ENCODE measurements around the gene GABARAP. TPM values are rescaled to one million over a fixed set of nuclear protein-coding genes. Genes with fewer than 3 reads are reported as not detected.

The GABARAP gene
- total RNA-seq, 1 donor from 2014 or later = 147 TPM

DNA sequence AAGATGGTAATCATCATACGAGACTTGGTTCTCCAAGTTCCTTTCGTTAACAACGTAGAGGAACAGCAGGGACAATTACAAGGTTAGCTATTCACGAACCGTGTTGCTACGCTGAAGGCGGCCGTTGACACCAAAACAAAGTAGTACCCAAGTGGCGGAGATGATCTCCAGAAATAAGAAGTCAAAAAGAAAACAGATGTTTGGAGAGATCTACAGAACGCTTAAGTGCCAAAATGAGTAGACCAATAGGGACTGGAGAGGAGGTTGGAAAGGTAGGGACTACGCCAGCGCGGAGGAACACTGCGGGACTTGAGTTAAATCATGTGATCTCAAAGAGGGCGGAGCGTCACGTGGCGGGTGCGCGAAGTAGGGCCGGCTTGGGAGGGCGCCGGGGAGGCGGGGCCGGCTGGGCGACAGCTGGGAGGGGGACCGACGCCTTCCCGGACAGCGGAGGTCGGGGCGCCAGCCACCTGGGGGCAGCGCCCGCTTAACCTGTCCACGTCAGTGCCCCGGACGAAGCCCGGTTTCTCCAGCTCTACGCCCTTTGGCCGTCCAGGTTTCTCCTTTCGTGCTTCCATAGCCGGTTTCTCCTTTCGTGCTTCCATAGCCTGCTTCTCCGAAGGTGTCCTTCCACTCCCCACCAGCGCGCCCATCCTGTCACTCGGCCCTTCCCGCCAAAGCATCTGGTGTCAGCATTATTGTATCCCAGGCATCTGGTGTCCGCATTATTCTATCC is 636 bp upstream of the GABARAP start:
- Mint-ChIP-seq H3K27me3 (ENCODE audit: low read depth) (no peaks in the 10 kb centered on the region), H3K27ac (peak overlapping the region; percentile 95), H3K9me3 (no peaks in the 10 kb centered on the region), H3K4me3 (ENCODE audit: low read depth) (peak overlapping the region; percentile 98), H3K4me1 (ENCODE audit: low read depth) (peaks cover 29% of the 10 kb centered on the region), H3K36me3 (ENCODE audit: low read depth) (peaks cover 58% of the 10 kb centered on the region)
- peak; percentile 92 for DNase-seq (ENCODE audit: low spot score)
- intact Hi-C loops (cut with micrococcal nuclease) = loop anchor here (1.0 to 2.0 kb wide), 3 partner anchors 9 to 64 kb away; partner anchors contain the start of genes EIF5A, ELP5 and SLC2A4

DNA sequence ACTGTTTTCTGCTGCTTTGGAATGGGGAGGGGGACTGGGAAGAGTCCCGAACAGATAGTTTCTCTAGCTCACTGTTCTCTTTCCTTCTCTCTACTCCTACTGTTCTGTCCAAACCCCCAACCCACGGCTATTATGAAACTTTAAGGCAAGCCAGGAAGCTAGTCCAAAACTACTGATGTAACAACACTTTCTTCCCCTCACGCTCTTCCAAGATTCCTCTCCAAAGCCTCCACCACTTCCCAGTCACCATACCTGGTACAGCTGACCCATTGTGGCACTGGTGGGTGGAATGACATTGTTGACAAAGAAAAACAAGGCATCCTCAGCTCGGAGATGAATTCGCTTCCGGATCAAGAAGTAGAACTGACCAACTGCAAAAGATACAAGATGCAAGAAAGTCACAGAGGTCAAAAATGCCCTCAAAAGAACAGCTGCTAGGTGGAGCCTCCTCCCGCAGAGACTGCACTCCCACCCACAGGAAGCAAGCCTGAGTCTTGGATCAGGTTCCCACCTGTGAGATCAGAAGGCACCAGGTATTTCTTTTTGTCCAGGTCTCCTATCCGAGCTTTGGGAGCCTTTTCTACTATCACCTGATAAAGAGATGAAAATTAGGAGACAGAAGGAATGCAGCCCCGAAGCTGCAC is 1.0 kb downstream of the GABARAP start:
- Mint-ChIP-seq H3K4me1 (ENCODE audit: low read depth) (peaks cover 34% of the 10 kb centered on the region), H3K36me3 (ENCODE audit: low read depth) (peaks cover 62% of the 10 kb centered on the region), H3K27me3 (ENCODE audit: low read depth) (no peaks in the 10 kb centered on the region), H3K4me3 (ENCODE audit: low read depth) (peak overlapping the region; percentile 98), H3K27ac (peak overlapping the region; percentile 95), H3K9me3 (no peaks in the 10 kb centered on the region)
- intact Hi-C loops (cut with micrococcal nuclease) = no loop called here
- DNase-seq (ENCODE audit: low spot score) = no peak

DNA sequence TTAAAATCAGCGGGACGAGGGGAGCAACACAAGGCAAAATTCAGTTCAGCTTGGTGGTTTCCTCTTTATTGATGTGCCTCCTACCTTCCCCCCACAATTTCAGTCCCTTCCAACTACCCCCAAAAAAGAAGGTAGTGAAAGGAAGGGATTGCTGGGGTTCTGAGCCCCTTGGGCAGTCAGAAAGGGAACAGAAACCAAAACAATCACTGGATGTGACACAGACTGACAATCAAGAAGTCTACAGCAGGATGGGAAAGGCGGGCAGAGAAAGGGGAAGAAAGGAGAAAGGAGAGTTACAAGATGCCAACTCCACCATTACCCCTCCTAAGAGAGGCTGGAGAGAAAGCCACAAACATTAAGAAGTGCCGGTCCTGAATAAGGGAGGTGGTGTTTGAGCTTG is 1.9 kb downstream of the GABARAP start:
- Mint-ChIP-seq H3K36me3 (ENCODE audit: low read depth) (peaks cover 64% of the 10 kb centered on the region), H3K9me3 (no peaks in the 10 kb centered on the region), H3K4me1 (ENCODE audit: low read depth) (peaks cover 42% of the 10 kb centered on the region), H3K27me3 (ENCODE audit: low read depth) (no peaks in the 10 kb centered on the region), H3K4me3 (ENCODE audit: low read depth) (peak overlapping the region; percentile 98), H3K27ac (peak overlapping the region; percentile 5)
- intact Hi-C loops (cut with micrococcal nuclease) = no loop called here
- DNase-seq (ENCODE audit: low spot score) = no peak

DNA sequence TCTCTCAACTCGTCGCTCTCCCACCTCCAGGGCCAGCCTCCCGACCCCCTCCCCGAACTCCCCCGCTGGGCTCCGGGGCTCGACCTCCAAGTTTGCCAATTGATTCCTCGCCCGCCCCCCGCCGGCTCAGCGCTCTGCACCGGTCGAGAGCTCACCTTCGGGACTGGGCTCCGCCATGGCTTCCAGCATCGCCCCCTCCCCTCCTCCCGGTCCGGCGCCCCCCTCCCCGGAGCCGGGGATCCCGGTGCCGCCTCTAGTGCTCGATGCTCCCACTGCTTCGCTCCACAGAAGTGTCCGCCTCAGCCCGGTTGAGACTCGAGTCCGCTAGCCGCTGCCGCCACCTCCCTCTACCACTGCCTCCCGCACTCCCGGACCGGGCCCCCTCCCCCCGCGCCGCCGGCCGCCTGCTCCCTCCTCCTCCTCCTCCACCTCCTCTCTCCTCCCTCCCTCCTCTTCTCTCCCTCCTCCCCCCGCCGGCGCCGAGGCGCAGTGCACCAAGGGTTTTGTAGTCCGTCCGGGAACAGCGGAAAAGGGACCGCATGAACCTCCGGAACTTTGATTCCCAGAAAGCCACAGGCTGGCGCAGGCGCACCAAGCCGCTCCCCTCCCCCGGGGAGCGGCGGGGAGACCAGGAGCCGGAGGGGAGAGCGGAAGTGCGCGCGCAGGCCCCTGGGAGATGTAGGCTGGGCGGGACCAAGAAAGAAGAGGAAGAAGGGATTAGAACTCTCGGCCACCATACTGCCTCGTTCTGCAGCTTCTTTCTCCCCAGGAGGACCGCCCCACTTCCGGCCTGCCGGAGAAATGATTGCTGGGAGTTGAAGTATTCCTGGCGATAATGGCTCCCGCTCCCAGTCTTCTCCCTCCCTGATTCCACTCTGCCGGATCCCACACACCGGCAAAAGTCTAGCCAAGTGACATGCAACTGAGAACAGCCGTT is 2.9 kb downstream of the GABARAP start, which contains the start of gene PHF23:
Gene PHF23, minus strand, starts transcription at position 367 of the 937 bp plus-strand sequence. Its CDS starts 178 bp downstream, at position 189.
- Mint-ChIP-seq H3K36me3 (ENCODE audit: low read depth) (peaks cover 67% of the 10 kb centered on the region), H3K4me1 (ENCODE audit: low read depth) (peaks cover 48% of the 10 kb centered on the region)
- intact Hi-C loops (cut with micrococcal nuclease) = loop anchor here (1.0 to 2.0 kb wide), 2 partner anchors 25 to 333 kb away; no protein-coding TSS in a partner anchor

DNA sequence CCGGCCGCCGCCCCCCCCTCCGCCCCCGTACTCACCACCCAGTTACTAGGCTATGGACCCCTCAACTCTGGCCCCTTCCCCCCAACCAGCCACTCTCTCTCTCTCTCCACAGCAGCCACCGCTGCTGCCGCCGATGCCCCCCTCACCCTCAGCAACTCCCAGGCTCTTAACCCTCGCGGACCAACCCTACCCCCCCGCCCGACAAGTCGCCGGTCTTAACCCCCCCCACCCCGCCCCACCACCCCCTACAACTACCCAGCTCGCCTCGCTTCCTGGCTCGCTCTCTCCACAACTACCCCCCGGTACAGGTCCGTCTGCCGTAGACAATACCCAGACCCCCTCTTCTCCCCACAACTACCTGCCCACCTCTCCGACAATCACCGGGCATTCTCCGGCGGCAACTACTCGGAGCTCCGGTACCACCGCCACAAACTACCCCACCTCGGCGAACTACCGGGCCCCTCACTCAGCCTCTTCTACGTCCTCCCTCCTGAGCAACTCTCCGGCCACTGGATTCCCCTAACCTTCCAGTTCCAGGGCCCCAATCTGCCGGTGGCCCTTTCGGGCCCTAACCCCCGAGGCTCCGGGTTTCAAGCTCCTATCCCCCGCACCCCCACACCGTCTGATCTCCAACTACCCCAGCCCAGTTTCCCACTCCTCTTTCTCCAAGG is 3.7 kb downstream of the GABARAP start:
- Mint-ChIP-seq H3K9me3 (no peaks in the 10 kb centered on the region), H3K27ac (peak overlapping the region; percentile 92), H3K4me1 (ENCODE audit: low read depth) (peaks cover 52% of the 10 kb centered on the region), H3K27me3 (ENCODE audit: low read depth) (no peaks in the 10 kb centered on the region), H3K4me3 (ENCODE audit: low read depth) (peak overlapping the region; percentile 98), H3K36me3 (ENCODE audit: low read depth) (peaks cover 63% of the 10 kb centered on the region)
- DNase-seq (ENCODE audit: low spot score) = no peak
- intact Hi-C loops (cut with micrococcal nuclease) = loop anchor here (1.0 to 2.0 kb wide), 3 partner anchors 24 to 334 kb away; partner anchors contain the start of gene SLC2A4

More for the DNA sequence above, 2.9 kb downstream of the GABARAP start, which contains the start of gene PHF23:
- no peaks in the 10 kb centered on the region for H3K9me3 Mint-ChIP-seq
- H3K4me3 Mint-ChIP-seq (ENCODE audit: low read depth) = peak within 1 kb of the TSS; percentile 98
- peak; percentile 98 for DNase-seq (ENCODE audit: low spot score)
- H3K27ac Mint-ChIP-seq = peak within 1 kb of the TSS; percentile 92
- no peaks in the 10 kb centered on the region for H3K27me3 Mint-ChIP-seq (ENCODE audit: low read depth)

DNA sequence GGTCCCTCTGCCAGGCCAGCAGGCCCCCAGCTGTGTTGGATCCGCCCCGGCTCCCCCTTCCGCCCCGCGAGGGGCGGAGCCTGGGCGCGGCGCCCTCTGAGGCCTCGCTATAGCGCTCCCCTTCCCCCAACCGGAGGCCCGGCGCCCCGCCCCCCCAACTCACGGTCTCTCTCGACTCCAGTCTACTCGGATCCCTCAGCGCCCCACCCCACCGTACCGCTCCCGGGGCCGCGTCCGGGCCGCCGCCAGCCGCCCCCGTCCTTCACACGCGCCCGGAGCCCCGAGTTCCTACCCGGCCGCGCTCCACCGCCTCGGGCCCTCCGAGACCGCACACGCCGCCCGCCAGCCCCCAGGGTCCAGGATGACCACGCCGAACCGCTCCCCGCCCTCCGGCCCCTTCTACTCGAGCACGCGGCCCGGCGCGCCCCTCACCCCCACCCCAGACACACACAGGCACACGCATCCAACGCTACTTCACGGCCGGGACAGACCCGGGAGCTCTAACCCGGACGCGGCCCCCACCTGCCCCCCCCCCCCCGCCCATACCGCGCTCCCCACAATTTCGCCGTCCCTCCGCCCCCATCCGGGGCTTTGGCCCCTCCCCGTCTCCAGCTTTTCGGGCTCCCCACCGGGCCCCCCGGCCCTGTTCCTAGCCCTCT is 4.4 kb downstream of the GABARAP start:
- Mint-ChIP-seq H3K4me3 (ENCODE audit: low read depth) (peak overlapping the region; percentile 98), H3K9me3 (no peaks in the 10 kb centered on the region), H3K27me3 (ENCODE audit: low read depth) (no peaks in the 10 kb centered on the region), H3K36me3 (ENCODE audit: low read depth) (peaks cover 60% of the 10 kb centered on the region), H3K27ac (peak overlapping the region; percentile 92), H3K4me1 (ENCODE audit: low read depth) (peaks cover 52% of the 10 kb centered on the region)
- intact Hi-C loops (cut with micrococcal nuclease) = loop anchor here (1.0 to 2.0 kb wide), 2 partner anchors 43 to 335 kb away; partner anchors contain the start of gene SLC2A4
- DNase-seq (ENCODE audit: low spot score) = peak; percentile 77

DNA sequence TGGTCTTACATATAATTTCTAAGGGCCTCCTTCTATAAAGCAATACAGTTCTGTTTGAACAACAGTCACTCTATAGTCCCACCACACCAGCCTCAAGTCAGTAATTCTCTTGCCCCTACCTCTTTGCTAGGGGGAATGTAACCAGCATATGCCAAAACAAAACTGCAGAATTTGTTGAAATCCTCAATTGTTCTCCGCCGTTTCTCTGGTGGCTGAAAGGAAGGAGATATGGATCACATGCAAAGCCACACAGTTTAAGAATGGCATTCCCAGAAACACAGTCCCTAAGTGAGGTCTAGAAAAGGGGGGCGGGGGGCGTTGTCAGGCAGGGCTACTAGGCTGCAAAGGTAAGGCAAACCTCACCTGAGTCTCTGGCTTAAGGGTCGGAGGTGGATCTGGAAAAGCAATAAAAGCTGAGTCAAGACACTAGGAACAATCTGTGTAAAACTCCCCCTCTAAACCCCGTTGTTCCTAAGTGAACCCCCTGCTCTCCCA is 4.9 kb downstream of the GABARAP start:
- H3K27me3 Mint-ChIP-seq (ENCODE audit: low read depth) = no peaks in the 10 kb centered on the region
- peaks cover 58% of the 10 kb centered on the region for H3K36me3 Mint-ChIP-seq (ENCODE audit: low read depth)
- peak overlapping the region; percentile 98 for H3K4me3 Mint-ChIP-seq (ENCODE audit: low read depth)
- DNase-seq (ENCODE audit: low spot score) = no peak
- intact Hi-C loops (cut with micrococcal nuclease) = no loop called here
- peaks cover 54% of the 10 kb centered on the region for H3K4me1 Mint-ChIP-seq (ENCODE audit: low read depth)
- H3K9me3 Mint-ChIP-seq = no peaks in the 10 kb centered on the region
- peak overlapping the region; percentile 86 for H3K27ac Mint-ChIP-seq

DNA sequence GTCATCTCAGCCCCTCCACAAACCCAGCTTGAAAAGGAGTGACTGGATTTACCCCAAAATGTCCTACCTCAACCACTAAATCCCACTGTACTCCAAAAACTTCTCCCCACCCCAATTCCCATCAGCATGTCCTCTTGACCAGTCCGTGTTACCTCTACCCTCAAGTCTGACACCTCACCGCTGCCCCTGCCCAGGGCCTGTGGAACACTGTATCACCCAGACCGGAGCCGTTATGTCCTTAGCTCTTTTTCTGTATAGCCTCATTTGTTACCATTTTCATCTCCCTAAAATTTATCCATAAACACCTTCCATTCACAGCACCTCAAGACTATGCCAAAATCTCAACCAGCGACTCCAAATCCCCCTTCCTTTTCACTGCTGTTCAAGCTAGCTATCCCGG is 5.4 kb downstream of the GABARAP start:
- no peak for DNase-seq (ENCODE audit: low spot score)
- intact Hi-C loops (cut with micrococcal nuclease) = no loop called here
- H3K4me3 Mint-ChIP-seq (ENCODE audit: low read depth) = peak overlapping the region; percentile 98
- no peaks in the 10 kb centered on the region for H3K9me3 Mint-ChIP-seq
- peaks cover 58% of the 10 kb centered on the region for H3K36me3 Mint-ChIP-seq (ENCODE audit: low read depth)
- H3K27me3 Mint-ChIP-seq (ENCODE audit: low read depth) = no peaks in the 10 kb centered on the region
- H3K4me1 Mint-ChIP-seq (ENCODE audit: low read depth) = peaks cover 55% of the 10 kb centered on the region
- peak overlapping the region; percentile 86 for H3K27ac Mint-ChIP-seq

DNA sequence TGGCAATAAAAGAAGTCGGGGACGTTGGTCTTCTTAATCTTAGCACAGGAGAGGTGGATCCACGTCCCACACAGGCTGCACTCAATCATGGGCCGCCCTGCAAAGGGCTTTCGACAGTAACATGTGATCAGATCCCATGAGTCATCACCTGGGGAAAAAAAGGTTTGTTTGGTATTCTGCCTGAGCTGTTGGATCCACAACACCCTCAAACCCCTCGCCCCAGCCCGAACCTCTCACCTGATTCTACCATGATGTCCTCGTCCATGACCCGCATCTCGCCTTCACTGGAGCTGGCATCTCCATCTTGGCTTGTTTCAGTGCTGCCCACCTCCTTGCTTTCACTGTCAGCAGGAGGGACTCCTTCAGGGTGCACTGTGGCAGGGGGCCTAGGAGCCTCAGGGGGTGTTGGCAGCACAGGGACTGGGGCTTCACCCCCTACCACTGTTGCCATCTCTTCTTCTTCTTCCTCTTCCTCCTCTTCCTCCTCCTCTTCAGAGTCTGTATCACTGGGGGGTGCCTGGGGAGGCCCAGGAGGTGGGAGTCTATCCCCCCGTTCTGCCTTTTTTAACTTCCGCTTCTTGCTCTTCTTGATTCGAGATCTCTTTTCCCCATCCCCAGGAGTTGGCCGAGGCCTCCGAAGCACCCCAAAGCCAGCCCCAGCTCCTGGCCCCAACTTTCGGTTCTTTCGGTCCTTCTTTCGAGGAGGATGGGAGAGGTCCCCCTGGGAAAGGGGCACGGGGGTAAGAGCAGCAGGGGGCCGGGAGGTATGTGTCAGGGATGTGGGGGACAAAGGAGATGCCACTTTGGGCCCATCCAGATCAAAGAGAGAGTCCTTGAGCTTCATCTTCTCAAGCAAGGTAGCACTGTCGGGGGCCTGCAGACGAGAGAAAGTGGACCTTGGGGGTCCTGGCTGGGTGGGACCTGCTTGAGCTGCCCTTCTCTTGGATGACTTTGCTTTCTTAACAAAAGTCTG is 6.3 kb downstream of the GABARAP start:
- H3K9me3 Mint-ChIP-seq = no peaks in the 10 kb centered on the region
- no peak for DNase-seq (ENCODE audit: low spot score)
- H3K27ac Mint-ChIP-seq = no peak overlapping the region
- H3K36me3 Mint-ChIP-seq (ENCODE audit: low read depth) = peaks cover 51% of the 10 kb centered on the region
- peaks cover 46% of the 10 kb centered on the region for H3K4me1 Mint-ChIP-seq (ENCODE audit: low read depth)
- intact Hi-C loops (cut with micrococcal nuclease) = no loop called here
- H3K4me3 Mint-ChIP-seq (ENCODE audit: low read depth) = peak overlapping the region; percentile 98
- no peaks in the 10 kb centered on the region for H3K27me3 Mint-ChIP-seq (ENCODE audit: low read depth)

DNA sequence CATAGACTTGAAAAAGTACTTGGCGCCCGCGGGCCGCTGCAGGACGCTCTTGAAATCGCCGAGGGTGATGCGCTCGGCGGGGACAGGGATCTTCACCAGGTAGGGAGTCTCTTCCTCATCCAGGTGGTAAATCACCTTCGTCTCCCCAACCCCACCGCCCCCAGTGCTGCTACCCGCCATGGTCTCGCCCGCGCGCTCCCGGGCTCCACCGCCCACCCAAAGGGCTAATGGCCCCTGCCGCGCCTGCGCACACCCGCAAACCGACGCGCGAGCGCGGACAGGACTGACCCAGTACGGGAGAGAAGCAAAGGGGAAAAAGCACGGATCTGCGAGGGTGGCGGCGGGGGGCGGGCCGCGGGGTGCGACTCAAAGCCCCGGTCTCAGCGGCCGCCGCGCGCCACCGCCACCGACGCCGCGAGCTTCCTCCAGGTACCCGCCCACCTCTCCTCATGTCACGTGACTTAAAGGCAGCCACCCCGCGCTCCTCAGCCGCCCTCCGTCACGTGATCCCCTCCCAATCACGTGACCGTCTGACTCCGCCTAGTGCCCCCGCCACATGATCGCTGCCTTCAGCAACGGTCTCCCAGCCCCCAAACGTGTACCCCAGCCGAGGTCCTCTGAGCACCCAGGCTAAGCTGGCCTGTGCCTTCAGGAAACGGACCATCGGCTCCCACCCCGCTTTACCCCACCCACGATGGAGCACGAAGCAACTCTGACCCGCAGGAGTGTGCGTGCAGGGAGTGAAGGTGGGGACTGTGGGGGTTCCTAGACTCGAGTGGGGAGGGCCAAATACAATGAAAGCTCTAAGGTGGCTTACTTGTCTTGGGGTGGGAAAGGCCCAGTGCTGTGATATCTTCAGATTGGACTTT is 7.9 kb downstream of the GABARAP start, which contains the start of gene DVL2:
Gene DVL2, minus strand, starts transcription at position 435 of the 869 bp plus-strand sequence. Its CDS starts 255 bp downstream, at position 180.
- no peaks in the 10 kb centered on the region for H3K9me3 Mint-ChIP-seq
- peaks cover 38% of the 10 kb centered on the region for H3K4me1 Mint-ChIP-seq (ENCODE audit: low read depth)
- peak within 1 kb of the TSS; percentile 87 for H3K27ac Mint-ChIP-seq
- H3K4me3 Mint-ChIP-seq (ENCODE audit: low read depth) = peak within 1 kb of the TSS; percentile 98
- peaks cover 54% of the 10 kb centered on the region for H3K36me3 Mint-ChIP-seq (ENCODE audit: low read depth)
- no peaks in the 10 kb centered on the region for H3K27me3 Mint-ChIP-seq (ENCODE audit: low read depth)
- DNase-seq (ENCODE audit: low spot score) = peak; percentile 93
- intact Hi-C loops (cut with micrococcal nuclease) = loop anchor here (1.0 kb wide), 1 partner anchor 13 kb away; no protein-coding TSS in a partner anchor
